ENCODE results near the gene AP2A1. TPM values are rescaled to one million over a fixed set of nuclear protein-coding genes. Genes with fewer than 3 reads are reported as not detected.

Gene AP2A1
- total and polyA plus RNA-seq, 9 of the 15 experiments (the other 6 are each of a cell fraction or from before 2014, with no cell fraction given), result 0.55 to 150 (median 31.9) TPM

DNA sequence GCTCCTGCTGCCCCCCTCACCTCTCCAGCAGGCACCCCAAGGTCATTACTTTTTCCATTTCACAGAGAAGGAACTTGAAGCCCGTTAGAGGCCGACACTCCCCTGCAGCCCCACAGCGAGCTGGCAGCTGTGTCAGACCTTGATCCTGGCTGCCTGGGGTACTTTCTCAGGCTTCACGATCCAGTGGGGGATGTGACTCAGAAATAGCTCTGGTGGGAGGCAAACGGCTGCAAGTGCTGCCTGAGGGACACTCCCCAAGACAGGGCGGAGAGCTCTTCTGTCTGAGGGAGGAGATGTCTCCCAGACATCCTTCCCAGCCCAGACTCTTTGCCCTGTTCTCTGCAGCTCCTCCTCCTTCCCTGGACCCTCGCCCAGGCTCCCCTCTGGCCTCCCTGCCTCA, 8.5 kb upstream of the AP2A1 start:
- H3K9me1 ChIP-seq (ENCODE audit: control insufficient read depth, insufficient read depth, low read length), result no peaks in the 10 kb centered on the region
- no peak overlapping the region for H3K4me3 ChIP-seq
- ChIA-PET CTCF (ENCODE audit: low intra/inter-chr PET ratio) (no interaction called here), POLR2A (interaction anchor here (0.5 to 0.8 kb wide), 3 partner anchors 12 to 40 kb away, joined by 3 to 4 read pairs (median 3); no protein-coding TSS in a partner anchor)
- no peaks in the 10 kb centered on the region for H4K20me1 ChIP-seq (replicated peaks; ENCODE audit: control insufficient read depth, insufficient read depth, low read length)
- peaks cover 5% of the 10 kb centered on the region for H3K9me3 ChIP-seq (replicated peaks; ENCODE audit: control insufficient read depth, insufficient read depth, low read depth, low read length)
- peak; percentile 19; the same call in 2 of the 3 replicates for ATAC-seq
- FAIRE-seq, result no peak
- no TSS peak for BruUV-seq (replicated peaks)
- peak overlapping the region; percentile 10 for H3K4me2 ChIP-seq (ENCODE audit: insufficient read depth, low read length)
- H3K9ac ChIP-seq (ENCODE audit: insufficient read depth in 1 of 2, low read depth in 2 of 2, low read length in 2 of 2), result peak overlapping the region in 1 of 2 experiments; percentile 81; a peak in 2 of 4 replicates
- TF ChIP-seq ZBTB7A (IDR thresholded peaks at IDR 0.05; ENCODE audit: borderline replicate concordance, control insufficient read depth, low read depth, low read length), result peak; percentile 44; the same call in 1 of the 2 replicates
- no peak for TF ChIP-seq MECOM (CRISPR knock-in tag; IDR thresholded peaks at IDR 0.05)
- DNase-seq (ENCODE audit: extremely low read depth in 1 of 4, low spot score in 3 of 4), result peak in 2 of 4 experiments; percentile 17 to 45
- H3K27me3 ChIP-seq (ENCODE audit: control insufficient read depth in 2 of 2, insufficient read depth in 2 of 2, low read length in 2 of 2), result no peaks in the 10 kb centered on the region
- peaks cover 19 to 28% of the 10 kb centered on the region in 2 experiments; a peak in 4 of 5 replicates for H3K4me1 ChIP-seq (replicated peaks in 1 of 2; ENCODE audit: control insufficient read depth in 2 of 2, insufficient read depth in 2 of 2, low read length in 2 of 2)
- WGBS (ENCODE audit: insufficient coverage, low coverage, missing lambda C conversion rate), result 14% methylated on average over 7 of the region's 7 CpGs
- 0 out of 3 replicates have a peak overlapping the region, but pooled peaks have one; percentile 21 for H3K27ac ChIP-seq (ENCODE audit: extremely low read depth, low read depth, low read length)
- H2AFZ ChIP-seq (ENCODE audit: low read depth, low read length), result peak overlapping the region; percentile 29
- intact Hi-C loops (cut with micrococcal nuclease), result no loop called here
- in situ Hi-C loops (cut with MboI), result no loop called here
- H3K79me2 ChIP-seq (ENCODE audit: control insufficient read depth, insufficient read depth, low read length), result peaks cover 5% of the 10 kb centered on the region; the same call in 1 of the 3 replicates
- no peaks in the 10 kb centered on the region for H3K36me3 ChIP-seq (ENCODE audit: control insufficient read depth, insufficient read depth, low read length)

DNA sequence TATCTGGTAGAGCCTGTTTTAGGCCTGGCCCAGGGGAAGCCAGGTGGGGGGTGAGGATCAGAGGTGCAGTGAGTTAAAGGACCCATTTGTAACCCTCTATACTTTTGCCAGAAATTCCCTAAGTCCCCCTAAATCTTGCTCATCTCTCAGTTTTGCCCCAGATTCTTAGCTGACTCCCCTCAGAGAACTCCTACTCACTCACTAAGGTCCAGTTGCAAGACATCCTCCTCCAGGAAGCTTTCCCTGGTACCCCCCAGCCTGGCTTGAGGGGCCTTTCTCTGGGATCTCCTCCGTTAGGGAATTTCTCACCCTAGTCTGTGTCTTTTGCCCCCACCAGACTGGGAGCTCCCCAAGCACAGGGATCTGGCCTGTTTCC, 5.6 kb upstream of the AP2A1 start:
- ChIA-PET POLR2A (interaction anchor here (0.6 to 1.2 kb wide), 5 partner anchors 9 to 115 kb away, joined by 3 read pairs; partner anchors contain the start of gene PRMT1), CTCF (ENCODE audit: low intra/inter-chr PET ratio) (interaction anchor here (1.7 kb wide), 1 partner anchor 81 kb away, joined by 5 read pairs; no protein-coding TSS in a partner anchor)
- peaks cover 5% of the 10 kb centered on the region; the same call in 1 of the 3 replicates for H3K79me2 ChIP-seq (ENCODE audit: control insufficient read depth, insufficient read depth, low read length)
- 60% methylated on average over 1 of the region's 1 CpG for WGBS (ENCODE audit: insufficient coverage, low coverage, missing lambda C conversion rate)
- intact Hi-C loops (cut with micrococcal nuclease) (loop anchor here (2.0 to 5.0 kb wide), 2 partner anchors 76 to 169 kb away; partner anchors contain the start of gene PRR12), in situ Hi-C loops (cut with MboI) (no loop called here)
- peaks cover 28 to 33% of the 10 kb centered on the region in 2 experiments for H3K4me1 ChIP-seq (replicated peaks in 1 of 2; ENCODE audit: control insufficient read depth in 2 of 2, insufficient read depth in 2 of 2, low read length in 2 of 2)
- peak overlapping the region; percentile 75 for H3K4me2 ChIP-seq (ENCODE audit: insufficient read depth, low read length)
- H3K9ac ChIP-seq (ENCODE audit: insufficient read depth in 1 of 2, low read depth in 2 of 2, low read length in 2 of 2), result peak overlapping the region; percentile 70 to 82
- no peak for FAIRE-seq
- BruUV-seq (replicated peaks), result no TSS peak
- H3K36me3 ChIP-seq (ENCODE audit: control insufficient read depth, insufficient read depth, low read length), result no peaks in the 10 kb centered on the region
- H2AFZ ChIP-seq (ENCODE audit: low read depth, low read length), result peak overlapping the region; percentile 98
- ATAC-seq, result no peak
- H3K9me1 ChIP-seq (ENCODE audit: control insufficient read depth, insufficient read depth, low read length), result no peaks in the 10 kb centered on the region
- no peak for DNase-seq (ENCODE audit: extremely low read depth in 1 of 4, low spot score in 3 of 4)
- peak overlapping the region; percentile 77 for H3K27ac ChIP-seq (ENCODE audit: extremely low read depth, low read depth, low read length)
- H3K9me3 ChIP-seq (replicated peaks; ENCODE audit: control insufficient read depth, insufficient read depth, low read depth, low read length), result peaks cover under 1% of the 10 kb centered on the region
- 0 out of 2 replicates have a peak overlapping the region, but pooled peaks have one; percentile 24 for H3K4me3 ChIP-seq
- TF ChIP-seq CEBPG (CRISPR knock-in tag; IDR thresholded peaks at IDR 0.05) (no peak), CEBPG (tag; conservative IDR thresholded peaks at IDR 0.05 in 1 of 2, IDR thresholded peaks at IDR 0.05 in 1 of 2) (no peak), CBX3 (IDR thresholded peaks at IDR 0.05; ENCODE audit: borderline replicate concordance in 1 of 2, low read length in 2 of 2) (no peak), RAD21 (CRISPR knock-in tag; conservative IDR thresholded peaks at IDR 0.05 in 1 of 2, IDR thresholded peaks at IDR 0.05 in 1 of 2) (no peak), ZFP36 (IDR thresholded peaks at IDR 0.05; ENCODE audit: low read depth, low read length, partially characterized antibody) (peak; percentile 48), BRD4 (IDR thresholded peaks at IDR 0.05) (0 out of 2 replicates have a peak, but pooled peaks have one; percentile 2), ZSCAN29 (IDR thresholded peaks at IDR 0.05) (no peak), ZBTB1 (CRISPR knock-in tag; IDR thresholded peaks at IDR 0.05; ENCODE audit: borderline replicate concordance, low read depth) (no peak)
- H3K27me3 ChIP-seq (ENCODE audit: control insufficient read depth in 2 of 2, insufficient read depth in 2 of 2, low read length in 2 of 2), result no peaks in the 10 kb centered on the region
- H4K20me1 ChIP-seq (replicated peaks; ENCODE audit: control insufficient read depth, insufficient read depth, low read length), result no peaks in the 10 kb centered on the region
